HG03521 (cell line): Measurements from ENCODE around the gene RPS23.

Experiments
- ATAC-seq: cut with Tn5 transposase; IDR thresholded peaks from one replicate; pipeline ENCODE4 v1.9.1; 2021; ENCODE audit warnings: mild to moderate bottlenecking, moderate library complexity; ENCODE audit not compliant: unreplicated experiment

RPS23 gene

GRCh38 chr5:82277987-82278710 lies at the start of gene RPS23:
RPS23 (minus strand) TSS chr5:82278354; CDS start chr5:82278323, 31 bp downstream.
- ATAC-seq = peak; percentile 93

DNA sequence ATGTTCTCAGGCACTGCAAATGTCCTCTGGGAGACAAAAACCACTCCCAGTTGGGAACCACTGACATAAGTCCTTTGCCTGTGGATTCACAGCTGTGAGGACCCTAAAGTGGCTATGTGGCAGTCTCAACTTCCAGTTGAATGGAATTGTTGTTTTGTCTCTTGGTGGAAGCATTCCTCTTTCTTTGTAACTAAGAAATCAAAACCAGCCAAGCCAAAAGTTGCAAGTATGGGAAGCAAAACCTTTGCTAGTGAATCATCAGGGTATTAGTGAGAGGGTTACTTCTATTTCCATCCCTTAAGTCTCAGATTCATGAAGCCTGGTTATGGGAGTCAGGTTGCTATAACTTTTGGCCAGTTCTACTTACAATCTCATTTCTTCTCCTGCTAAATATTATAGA lies 49.8 kb upstream of the RPS23 start:
- no peak for ATAC-seq

DNA sequence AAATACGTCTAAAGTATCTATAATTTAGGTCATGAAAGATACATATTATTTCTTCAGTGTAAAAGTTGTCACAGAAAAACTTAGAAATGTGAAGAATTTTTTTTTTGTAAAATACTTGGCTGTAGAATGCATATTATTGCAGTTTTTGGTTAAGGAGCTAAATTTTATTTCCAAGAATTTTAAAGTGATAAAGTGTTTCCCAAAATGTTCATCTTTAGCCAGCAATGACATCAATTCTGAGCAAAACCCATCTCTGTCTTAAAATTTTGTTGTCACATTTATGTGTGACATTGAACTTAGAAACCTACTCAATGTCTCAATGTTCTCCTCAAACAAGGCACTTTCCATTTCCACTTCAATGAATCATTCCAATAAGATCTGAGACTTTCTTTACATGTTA lies 47.8 kb upstream of the RPS23 start:
- ATAC-seq = no peak

GRCh38 chr5:82325155-82325554 lies 47.0 kb upstream of the RPS23 start:
- no peak for ATAC-seq

GRCh38 chr5:82320966-82321365 lies 42.8 kb upstream of the RPS23 start:
- ATAC-seq = no peak

- no peak for ATAC-seq
Measured at GRCh38 chr5:82319651-82320376, 41.7 kb upstream of the RPS23 start.

GRCh38 chr5:82319192-82319591 lies 41.0 kb upstream of the RPS23 start:
- ATAC-seq = no peak

GRCh38 chr5:82314964-82315758 lies 37.0 kb upstream of the RPS23 start:
- ATAC-seq = no peak

DNA sequence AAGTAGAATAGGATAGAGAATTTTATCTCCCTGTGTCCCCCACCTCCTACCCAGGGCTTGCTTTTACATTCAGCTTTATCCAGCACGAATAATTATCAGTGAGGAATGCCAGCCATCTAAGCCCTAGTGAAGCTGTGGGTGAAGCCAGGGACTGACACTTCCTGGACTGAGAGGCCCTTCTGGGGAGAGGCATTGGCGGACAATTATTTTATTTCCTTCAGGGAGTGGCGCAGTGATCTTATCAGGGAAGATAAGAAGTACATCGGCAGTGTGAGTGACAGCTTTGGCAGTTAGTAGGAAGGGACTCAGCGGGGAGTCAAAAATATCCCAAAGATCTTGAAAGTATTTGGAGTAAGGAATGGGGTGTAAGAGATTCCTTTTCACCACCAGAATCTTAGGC lies 34.9 kb upstream of the RPS23 start:
- no peak for ATAC-seq

DNA sequence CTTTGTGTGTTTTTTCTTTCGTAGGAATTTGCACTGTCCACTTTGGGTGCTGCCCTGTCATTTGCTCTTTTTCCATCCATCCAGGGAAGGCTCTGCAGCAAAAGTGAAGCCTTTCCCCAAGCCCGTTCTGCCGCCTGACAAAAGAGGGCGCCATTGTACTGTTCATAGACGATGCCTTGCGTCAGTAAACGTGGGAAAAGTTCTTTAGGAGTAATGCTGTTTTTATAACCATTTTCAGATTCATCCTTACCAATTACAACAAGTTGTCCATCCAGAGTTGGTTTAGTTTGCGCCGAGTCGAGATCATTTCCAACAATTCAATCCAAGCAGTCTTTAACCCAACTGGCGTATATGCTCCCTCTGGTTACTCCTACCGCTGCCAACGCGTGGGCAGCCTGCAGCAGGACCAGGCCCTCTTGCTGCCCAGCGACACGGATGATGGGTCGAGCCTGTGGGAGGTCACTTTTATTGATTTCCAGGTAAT lies 34.3 kb upstream of the RPS23 start:
- no peak for ATAC-seq

- no peak for ATAC-seq
Measured at GRCh38 chr5:82309091-82309531, 31.0 kb upstream of the RPS23 start.

DNA sequence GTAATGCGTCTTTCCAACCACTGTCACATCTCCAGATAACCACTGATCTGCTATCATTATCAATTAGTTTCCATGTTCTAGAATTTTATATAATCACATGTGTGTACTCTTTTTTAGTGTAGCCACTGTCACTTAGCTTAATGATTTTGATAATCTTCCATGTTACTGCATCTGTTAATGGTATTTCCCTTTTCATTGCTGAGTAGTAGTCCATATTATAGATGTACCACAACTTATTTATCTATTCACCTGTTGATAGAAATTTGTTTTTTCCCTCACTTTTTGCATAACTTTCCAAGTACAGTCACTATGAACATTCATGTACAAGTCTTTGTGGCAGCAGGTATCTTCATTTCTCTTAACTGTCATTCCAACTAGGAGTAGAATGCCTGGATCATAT lies 30.3 kb upstream of the RPS23 start:
- no peak for ATAC-seq

- ATAC-seq = no peak
Measured at GRCh38 chr5:82307451-82307850, 29.3 kb upstream of the RPS23 start.

DNA sequence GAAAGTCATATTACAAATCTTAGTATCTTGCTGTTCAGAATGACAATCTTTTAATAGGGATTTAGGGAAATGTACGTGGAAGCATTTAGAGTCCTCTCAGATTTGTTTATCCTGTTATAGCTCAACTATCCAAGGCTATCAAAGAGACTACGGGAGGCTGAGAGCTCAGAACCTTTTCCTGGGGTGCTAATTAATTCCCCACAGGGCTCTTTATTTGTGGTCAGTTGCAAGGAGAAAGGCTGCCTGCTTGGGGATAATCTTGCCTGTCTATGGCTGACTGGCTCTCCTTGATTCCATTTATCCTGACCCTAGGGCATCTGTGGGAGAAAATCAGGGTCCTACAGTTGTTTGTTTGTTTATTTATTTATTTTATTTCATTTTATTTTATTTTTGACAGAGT lies 28.0 kb upstream of the RPS23 start:
- no peak for ATAC-seq

DNA sequence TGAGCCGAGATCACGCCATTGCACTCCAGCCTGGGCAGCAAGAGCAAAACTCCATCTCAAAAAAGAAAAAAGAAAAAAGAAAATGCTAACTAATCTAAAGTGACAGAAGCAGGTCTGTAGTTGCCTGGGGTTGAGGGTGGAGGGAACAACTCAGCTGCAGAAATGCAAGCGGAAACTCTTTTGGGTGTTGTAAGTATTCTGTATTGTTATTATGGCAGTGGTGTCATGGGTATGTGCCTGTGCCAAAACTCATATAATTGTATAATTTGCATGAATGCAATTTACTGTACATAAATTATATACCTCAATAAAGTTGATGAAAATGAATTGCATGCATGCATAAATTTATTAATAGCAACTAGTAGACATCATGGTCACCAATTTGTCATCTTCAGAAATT lies 23.0 kb upstream of the RPS23 start:
- no peak for ATAC-seq

- no peak for ATAC-seq
Measured at GRCh38 chr5:82298668-82299067, 20.5 kb upstream of the RPS23 start.

GRCh38 chr5:82297711-82298110 lies 19.6 kb upstream of the RPS23 start:
- ATAC-seq = no peak

GRCh38 chr5:82296929-82297328 lies 18.8 kb upstream of the RPS23 start:
- ATAC-seq = no peak

GRCh38 chr5:82295959-82296531 lies 17.9 kb upstream of the RPS23 start:
- no peak for ATAC-seq

GRCh38 chr5:82295144-82295543 lies 17.0 kb upstream of the RPS23 start:
- no peak for ATAC-seq

DNA sequence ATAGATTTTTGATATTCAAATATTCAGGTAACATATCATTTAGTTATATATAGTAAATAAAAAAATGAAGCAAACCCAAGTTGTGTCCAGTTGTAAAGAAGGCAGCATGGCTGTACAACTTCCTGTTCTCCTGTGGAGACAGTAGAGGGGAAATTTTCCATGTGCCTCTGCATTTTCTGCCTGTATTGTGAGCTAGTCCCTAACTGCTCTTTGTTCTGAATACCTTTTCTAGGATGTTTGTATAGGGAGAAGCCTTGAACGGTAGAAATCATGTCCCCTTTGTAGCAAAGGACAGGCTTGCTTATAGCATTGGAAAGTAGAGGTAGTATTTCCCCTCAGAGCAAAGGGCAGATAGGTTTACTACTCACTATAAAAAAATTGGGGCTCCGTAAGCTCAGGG lies 13.3 kb upstream of the RPS23 start:
- no peak for ATAC-seq
